Neural cell (in vitro differentiated cells): Measurements from ENCODE around the gene SLC25A25. TPM values are rescaled to one million over a fixed set of nuclear protein-coding genes. Genes with fewer than 3 reads are reported as not detected.
"Not testable (repeated sequence)": the region's sequence is repeated elsewhere in the genome, so short reads cannot be mapped to it uniquely, and the experiment has no call there.

Experiments used
- H2AFZ ChIP-seq: fragments of 200-600, 300-800 bp; sonication (generic), shearing (Covaris generic); 2 replicates; pipeline ENCODE4 v1.6.0; 2014; ENCODE audit warnings: low read depth, mild to moderate bottlenecking, antibody characterized with exemption, low read length, moderate library complexity
- H3F3A ChIP-seq: fragments of 200-600 bp; shearing (Covaris generic); 2 replicates; pipeline ENCODE4 v1.6.1; 2016; ENCODE audit warnings: mild to moderate bottlenecking, moderate library complexity, mixed read lengths, antibody characterized with exemption, low read length; ENCODE audit not compliant: insufficient read depth, poor library complexity, severe bottlenecking
- H3K27ac ChIP-seq: fragments of 200-600, 300-800 bp; sonication (generic), shearing (Covaris generic); 2 replicates; pipeline ENCODE4 v1.5.1; 2014; ENCODE audit warnings: mild to moderate bottlenecking, low read length, moderate library complexity
- H3K27me3 ChIP-seq: fragments of 300-800, 200-600 bp; sonication (generic), shearing (Covaris generic); 2 replicates; pipeline ENCODE4 v1.6.0; 2014; ENCODE audit warnings: mild to moderate bottlenecking, low read depth, low read length, moderate library complexity; ENCODE audit not compliant: insufficient read depth
- H3K36me3 ChIP-seq: fragments of 300-800, 200-600 bp; sonication (generic), shearing (Covaris generic); 2 replicates; pipeline ENCODE4 v1.5.1; 2014; ENCODE audit warnings: mild to moderate bottlenecking, antibody characterized with exemption, low read length, moderate library complexity; ENCODE audit not compliant: insufficient read depth
- H3K4me2 ChIP-seq: fragments of 300-800, 200-600 bp; sonication (generic), shearing (Covaris generic); 2 replicates; pipeline ENCODE4 v1.6.0; 2014; ENCODE audit warnings: mild to moderate bottlenecking, low read length
- H3K4me3 ChIP-seq: fragments of 300-800, 200-600 bp; sonication (generic), shearing (Covaris generic); 2 replicates; pipeline ENCODE4 v1.5.1; 2014; ENCODE audit warnings: mild to moderate bottlenecking, low read length, moderate library complexity
- H3K79me2 ChIP-seq: fragments of 200-600 bp; shearing (Covaris generic); replicated peaks from 2 replicates; pipeline ENCODE4 v1.6.0; 2014; ENCODE audit warnings: mild to moderate bottlenecking, low read length, moderate library complexity; ENCODE audit not compliant: insufficient read depth
- H3K9ac ChIP-seq: fragments of 300-800, 200-600 bp; sonication (generic), shearing (Covaris generic); 2 replicates; pipeline ENCODE4 v1.6.1; 2016; ENCODE audit warnings: mild to moderate bottlenecking, low read length, mixed read lengths
- H3K9me2 ChIP-seq: fragments of 200-600 bp; shearing (Covaris generic); 2 replicates; pipeline ENCODE4 v1.6.1; 2016; ENCODE audit warnings: mild to moderate bottlenecking, low read length, mixed read lengths; ENCODE audit not compliant: insufficient read depth
- H3K9me3 ChIP-seq: fragments of 200-600, 300-800 bp; sonication (generic), shearing (Covaris generic); 2 replicates; pipeline ENCODE4 v1.6.1; 2016; ENCODE audit warnings: mild to moderate bottlenecking, mixed run types, low read length, moderate library complexity, mixed read lengths
- H4K20me1 ChIP-seq: fragments of 200-600 bp; shearing (Covaris generic); 2 replicates; pipeline ENCODE4 v1.6.1; 2016; ENCODE audit warnings: mild to moderate bottlenecking, mixed run types; ENCODE audit not compliant: insufficient read depth
- EP300 ChIP-seq: fragments of 450-650 bp; conservative IDR thresholded peaks from 2 replicates; pipeline ENCODE4 v1.6.1; 2014; ENCODE audit warnings: antibody characterized with exemption, mild to moderate bottlenecking, moderate library complexity; ENCODE audit not compliant: poor library complexity, severe bottlenecking
- EZH2 ChIP-seq: fragments of 200-600, 300-800 bp; shearing (Covaris generic), sonication (generic); IDR thresholded peaks from 2 replicates; pipeline ENCODE4 v1.6.1; 2014; ENCODE audit warnings: antibody characterized with exemption, low read length, borderline replicate concordance, mild to moderate bottlenecking; ENCODE audit not compliant: insufficient read depth, poor library complexity, severe bottlenecking
- MXI1 ChIP-seq: fragments of 450-650 bp; conservative IDR thresholded peaks from 2 replicates; pipeline ENCODE4 v1.6.1; 2014; ENCODE audit warnings: antibody characterized with exemption, mild to moderate bottlenecking; ENCODE audit not compliant: poor library complexity, severe bottlenecking
- POLR2AphosphoS5 ChIP-seq: IDR thresholded peaks from 2 replicates; pipeline ENCODE4 v1.6.1; 2012
- RAD21 ChIP-seq: fragments of 450-650 bp; conservative IDR thresholded peaks from 2 replicates; pipeline ENCODE4 v1.6.1; 2014; ENCODE audit warnings: antibody characterized with exemption, mild to moderate bottlenecking, moderate library complexity
- SMC3 ChIP-seq: fragments of 450-650 bp; conservative IDR thresholded peaks from 2 replicates; pipeline ENCODE4 v1.6.1; 2014; ENCODE audit warnings: antibody characterized with exemption, mild to moderate bottlenecking, moderate library complexity; ENCODE audit not compliant: poor library complexity
- TAF1 ChIP-seq: IDR thresholded peaks from 2 replicates; pipeline ENCODE4 v1.6.1; 2012; ENCODE audit warnings: low read depth
- polyA plus RNA-seq: library from polyadenylated mRNA; depleted of rRNA; stranded (reverse); fragments of >200 nt; gene quantifications from 2 replicates; pipeline ENCODE4 v1.2.3, GENCODE V29; 2014
- TF ChIP-seq, protein P1 (sequence below): fragments of 450-650 bp; IDR thresholded peaks from 2 replicates; pipeline ENCODE4 v1.5.1; 2014; ENCODE audit warnings: antibody characterized with exemption, mild to moderate bottlenecking, moderate library complexity; ENCODE audit not compliant: poor library complexity, severe bottlenecking
- TF ChIP-seq, protein P2 (sequence below): IDR thresholded peaks from 2 replicates; pipeline ENCODE4 v1.6.1; 2012; ENCODE audit warnings: borderline replicate concordance

Gene SLC25A25
- polyA plus RNA-seq, 1 donor from 2014 or later: 43.7 TPM

DNA sequence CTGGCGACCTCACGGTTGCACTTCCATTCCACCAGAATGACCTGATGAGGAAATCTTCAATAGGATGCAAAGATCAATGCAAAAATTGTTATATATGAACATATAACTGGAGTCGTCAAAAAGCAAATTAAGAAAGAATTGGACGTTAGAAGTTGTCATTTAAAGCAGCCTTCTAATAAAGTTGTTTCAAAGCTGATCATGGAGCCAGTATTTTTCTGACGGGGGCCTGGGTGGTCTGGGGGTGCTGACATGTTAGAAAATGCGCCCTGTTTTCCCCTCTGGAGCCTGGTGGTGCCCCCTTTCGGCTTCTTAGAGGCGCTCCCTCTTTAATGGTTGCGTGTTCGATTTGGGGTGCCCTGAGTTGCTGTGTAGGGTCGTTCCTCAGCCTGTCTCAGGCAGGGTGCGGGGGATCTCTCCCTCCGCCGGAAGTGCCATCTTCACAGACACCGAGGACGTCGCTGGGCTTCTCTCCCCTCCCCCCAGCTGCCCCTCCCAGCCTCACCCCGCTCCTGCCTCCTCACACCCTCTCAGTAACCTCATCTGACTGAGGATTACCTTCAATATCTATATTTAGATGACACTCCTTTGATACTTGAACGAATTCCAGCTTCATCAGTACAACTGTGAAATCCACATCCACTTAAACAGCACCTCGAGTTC is 41.1 kb downstream of the SLC25A25 start:
- no peak for TF ChIP-seq MXI1
- TF ChIP-seq, protein P1, sequence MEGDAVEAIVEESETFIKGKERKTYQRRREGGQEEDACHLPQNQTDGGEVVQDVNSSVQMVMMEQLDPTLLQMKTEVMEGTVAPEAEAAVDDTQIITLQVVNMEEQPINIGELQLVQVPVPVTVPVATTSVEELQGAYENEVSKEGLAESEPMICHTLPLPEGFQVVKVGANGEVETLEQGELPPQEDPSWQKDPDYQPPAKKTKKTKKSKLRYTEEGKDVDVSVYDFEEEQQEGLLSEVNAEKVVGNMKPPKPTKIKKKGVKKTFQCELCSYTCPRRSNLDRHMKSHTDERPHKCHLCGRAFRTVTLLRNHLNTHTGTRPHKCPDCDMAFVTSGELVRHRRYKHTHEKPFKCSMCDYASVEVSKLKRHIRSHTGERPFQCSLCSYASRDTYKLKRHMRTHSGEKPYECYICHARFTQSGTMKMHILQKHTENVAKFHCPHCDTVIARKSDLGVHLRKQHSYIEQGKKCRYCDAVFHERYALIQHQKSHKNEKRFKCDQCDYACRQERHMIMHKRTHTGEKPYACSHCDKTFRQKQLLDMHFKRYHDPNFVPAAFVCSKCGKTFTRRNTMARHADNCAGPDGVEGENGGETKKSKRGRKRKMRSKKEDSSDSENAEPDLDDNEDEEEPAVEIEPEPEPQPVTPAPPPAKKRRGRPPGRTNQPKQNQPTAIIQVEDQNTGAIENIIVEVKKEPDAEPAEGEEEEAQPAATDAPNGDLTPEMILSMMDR: no peak
- no peak for TF ChIP-seq EZH2
- TF ChIP-seq SMC3: no peak
- TF ChIP-seq RAD21: no peak
- TF ChIP-seq TAF1: no peak
- TF ChIP-seq, protein P2, sequence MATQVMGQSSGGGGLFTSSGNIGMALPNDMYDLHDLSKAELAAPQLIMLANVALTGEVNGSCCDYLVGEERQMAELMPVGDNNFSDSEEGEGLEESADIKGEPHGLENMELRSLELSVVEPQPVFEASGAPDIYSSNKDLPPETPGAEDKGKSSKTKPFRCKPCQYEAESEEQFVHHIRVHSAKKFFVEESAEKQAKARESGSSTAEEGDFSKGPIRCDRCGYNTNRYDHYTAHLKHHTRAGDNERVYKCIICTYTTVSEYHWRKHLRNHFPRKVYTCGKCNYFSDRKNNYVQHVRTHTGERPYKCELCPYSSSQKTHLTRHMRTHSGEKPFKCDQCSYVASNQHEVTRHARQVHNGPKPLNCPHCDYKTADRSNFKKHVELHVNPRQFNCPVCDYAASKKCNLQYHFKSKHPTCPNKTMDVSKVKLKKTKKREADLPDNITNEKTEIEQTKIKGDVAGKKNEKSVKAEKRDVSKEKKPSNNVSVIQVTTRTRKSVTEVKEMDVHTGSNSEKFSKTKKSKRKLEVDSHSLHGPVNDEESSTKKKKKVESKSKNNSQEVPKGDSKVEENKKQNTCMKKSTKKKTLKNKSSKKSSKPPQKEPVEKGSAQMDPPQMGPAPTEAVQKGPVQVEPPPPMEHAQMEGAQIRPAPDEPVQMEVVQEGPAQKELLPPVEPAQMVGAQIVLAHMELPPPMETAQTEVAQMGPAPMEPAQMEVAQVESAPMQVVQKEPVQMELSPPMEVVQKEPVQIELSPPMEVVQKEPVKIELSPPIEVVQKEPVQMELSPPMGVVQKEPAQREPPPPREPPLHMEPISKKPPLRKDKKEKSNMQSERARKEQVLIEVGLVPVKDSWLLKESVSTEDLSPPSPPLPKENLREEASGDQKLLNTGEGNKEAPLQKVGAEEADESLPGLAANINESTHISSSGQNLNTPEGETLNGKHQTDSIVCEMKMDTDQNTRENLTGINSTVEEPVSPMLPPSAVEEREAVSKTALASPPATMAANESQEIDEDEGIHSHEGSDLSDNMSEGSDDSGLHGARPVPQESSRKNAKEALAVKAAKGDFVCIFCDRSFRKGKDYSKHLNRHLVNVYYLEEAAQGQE: no peak
- no peak for TF ChIP-seq EP300
- TF ChIP-seq POLR2AphosphoS5: no peak
- Histone ChIP-seq H3K4me2 (no peak overlapping the region), H4K20me1 (no peaks in the 10 kb centered on the region), H3K9me3 (no peaks in the 10 kb centered on the region), H3F3A (no peaks in the 10 kb centered on the region), H3K4me3 (no peak overlapping the region), H3K9ac (no peak overlapping the region), H2AFZ (no peak overlapping the region), H3K79me2 (no peaks in the 10 kb centered on the region), H3K9me2 (no peaks in the 10 kb centered on the region), H3K36me3 (no peaks in the 10 kb centered on the region), H3K27me3 (no peaks in the 10 kb centered on the region), H3K27ac (no peak overlapping the region)

DNA sequence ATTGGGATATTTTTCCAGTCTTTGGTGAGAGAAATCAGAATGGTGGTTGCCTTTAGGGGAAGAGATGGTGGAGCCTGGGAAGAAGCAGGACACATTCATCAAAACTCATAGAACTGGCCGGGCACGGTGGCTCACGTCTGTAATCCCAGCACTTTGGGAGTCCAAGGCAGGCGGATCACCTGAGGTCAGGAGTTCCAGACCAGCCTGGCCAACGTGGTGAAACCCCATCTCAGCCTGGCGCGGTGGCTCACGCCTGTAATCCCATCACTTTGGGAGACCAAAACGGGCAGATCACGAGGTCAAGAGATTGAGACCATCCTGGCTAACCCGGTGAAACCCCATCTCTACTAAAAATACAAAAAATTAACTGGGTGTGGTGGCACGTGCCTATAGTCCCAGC is 43.7 kb downstream of the SLC25A25 start:
- H3K36me3 ChIP-seq, H3K4me2 ChIP-seq: not testable (repeated sequence)

More for the DNA sequence above, 43.7 kb downstream of the SLC25A25 start:
- not testable (repeated sequence) for H3K79me2 ChIP-seq, H3K9ac ChIP-seq, H3F3A ChIP-seq, H3K9me3 ChIP-seq, H4K20me1 ChIP-seq, H3K4me3 ChIP-seq, H2AFZ ChIP-seq, H3K27ac ChIP-seq, H3K27me3 ChIP-seq, H3K9me2 ChIP-seq
